Stimulated activated CD4-positive, alpha-beta T cell treated with anti-CD3 and anti-CD28 coated beads, Interleukin-1b, Interleukin-23, amount 100 ng/mL, for 4 hours (primary cell): ENCODE data around the gene NEDD4.
"Not testable (repeated sequence)": the region's sequence is repeated elsewhere in the genome, so short reads cannot be mapped to it uniquely, and the experiment has no call there.

Experiments
- DNase-seq, 2 donors: peaks; one replicate each; pipeline ENCODE4 v3.0.0-alpha.2; 2020; ENCODE audit warnings: low read depth in 2 of 2

NEDD4 gene

DNA sequence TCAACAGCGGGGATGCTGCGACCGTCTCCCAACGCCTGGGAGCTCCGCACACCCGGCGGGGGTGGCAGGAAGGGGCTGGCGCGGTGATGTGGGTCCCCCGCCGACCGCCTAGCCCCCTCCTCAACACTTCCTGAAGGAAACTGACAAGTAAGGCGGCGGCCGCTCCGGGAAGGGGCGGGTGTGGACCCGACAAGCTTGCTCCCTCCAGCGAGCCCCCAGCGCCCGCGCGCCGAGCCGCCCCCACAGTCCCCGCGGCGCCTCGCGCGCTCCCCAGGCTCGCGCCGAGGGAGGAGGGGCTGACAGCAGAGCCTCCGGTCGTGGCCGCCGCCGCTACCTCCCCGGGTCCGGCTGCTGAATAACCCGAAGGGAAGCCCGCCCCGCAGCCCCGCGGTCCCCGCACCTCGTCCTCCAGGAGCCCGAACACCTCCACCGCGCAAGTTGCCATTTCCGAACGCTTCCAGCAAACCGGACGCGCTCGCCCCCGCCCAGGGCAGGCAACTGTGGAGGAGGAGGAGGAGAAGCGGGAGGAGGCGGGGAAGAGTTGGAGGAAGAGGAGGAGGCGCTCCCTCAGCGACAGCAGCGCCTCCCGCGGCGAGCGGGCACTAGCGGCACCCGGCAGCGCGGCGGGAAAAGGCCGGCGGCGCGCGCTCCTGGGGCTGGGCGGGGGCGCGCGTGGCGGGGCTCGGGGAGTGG is at the start of gene NEDD4:
Gene NEDD4 (minus strand): TSS at position 502 of the 693 bp plus-strand sequence. CDS start 57 bp downstream, at position 445.
- peak; percentile 64 to 66 for DNase-seq

- DNase-seq, result no peak
Observed at GRCh38 chr15:56042498-56042897, 49.1 kb upstream of the NEDD4 start.

DNA sequence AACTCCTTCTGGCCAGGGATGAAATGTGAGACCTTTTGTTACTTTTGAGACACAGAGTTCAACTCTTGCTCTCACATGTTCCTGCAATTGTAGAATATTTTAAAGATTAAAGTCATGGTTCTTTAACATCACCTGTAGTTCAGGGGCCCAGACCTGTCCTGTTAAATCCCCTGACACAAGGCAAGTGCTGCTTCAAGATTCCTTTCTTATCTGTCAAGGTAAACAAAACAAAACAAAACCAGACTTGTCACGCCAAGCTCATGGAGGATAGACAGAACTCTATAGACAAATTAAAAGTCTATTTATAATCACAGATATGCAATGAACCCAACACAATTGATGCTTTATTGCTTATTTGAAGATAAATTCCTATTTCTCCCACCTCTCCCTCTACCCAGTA is 48.6 kb upstream of the NEDD4 start:
- DNase-seq, result no peak

GRCh38 chr15:56040081-56041035 is 46.9 kb upstream of the NEDD4 start:
- no peak for DNase-seq

DNA sequence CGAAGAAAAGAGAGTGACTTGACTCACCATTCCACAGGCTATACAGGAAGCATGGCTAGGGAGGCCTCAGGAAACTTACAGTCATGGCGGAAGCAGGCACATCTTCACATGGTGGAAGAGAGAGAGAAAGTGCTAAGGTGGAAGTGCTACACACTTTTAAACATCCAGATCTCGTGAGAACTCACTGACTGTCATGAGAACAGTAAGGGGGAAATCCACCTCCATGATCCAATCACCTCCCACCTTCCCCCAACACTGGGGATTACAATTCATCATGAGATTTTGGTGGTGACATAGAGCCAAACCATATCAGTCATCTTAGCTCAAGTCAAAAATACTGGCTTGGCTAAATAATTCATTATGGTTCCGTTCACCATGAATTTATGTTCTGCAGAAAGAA is 45.3 kb upstream of the NEDD4 start:
- DNase-seq, result no peak

DNA sequence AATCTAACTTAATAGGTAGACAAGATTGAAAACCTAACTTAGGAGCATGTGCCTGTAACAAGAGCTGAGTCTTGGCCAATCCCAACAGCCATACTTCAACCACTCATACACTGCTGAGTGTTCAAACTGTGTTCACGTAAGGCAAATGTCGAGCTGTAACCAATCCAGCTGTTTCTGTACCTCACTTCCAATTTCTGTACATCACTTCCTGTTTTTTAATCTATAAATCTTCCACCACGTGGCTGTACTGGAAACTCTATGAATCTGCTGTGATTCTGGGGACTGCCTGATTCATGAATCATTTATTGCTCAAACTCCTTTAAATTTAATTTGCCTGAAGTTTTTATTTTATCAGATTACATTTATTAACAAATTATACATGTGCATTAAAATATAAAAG is 44.6 kb upstream of the NEDD4 start:
- peak in 1 of 2 donors; percentile 6 for DNase-seq

GRCh38 chr15:56036546-56037067 is 43.2 kb upstream of the NEDD4 start:
- no peak for DNase-seq

GRCh38 chr15:56035166-56035565 is 41.8 kb upstream of the NEDD4 start:
- DNase-seq, result no peak

- DNase-seq, result no peak
Observed at GRCh38 chr15:56034514-56034913, 41.1 kb upstream of the NEDD4 start.

GRCh38 chr15:56032373-56032772 is 39.0 kb upstream of the NEDD4 start:
- no peak for DNase-seq

DNA sequence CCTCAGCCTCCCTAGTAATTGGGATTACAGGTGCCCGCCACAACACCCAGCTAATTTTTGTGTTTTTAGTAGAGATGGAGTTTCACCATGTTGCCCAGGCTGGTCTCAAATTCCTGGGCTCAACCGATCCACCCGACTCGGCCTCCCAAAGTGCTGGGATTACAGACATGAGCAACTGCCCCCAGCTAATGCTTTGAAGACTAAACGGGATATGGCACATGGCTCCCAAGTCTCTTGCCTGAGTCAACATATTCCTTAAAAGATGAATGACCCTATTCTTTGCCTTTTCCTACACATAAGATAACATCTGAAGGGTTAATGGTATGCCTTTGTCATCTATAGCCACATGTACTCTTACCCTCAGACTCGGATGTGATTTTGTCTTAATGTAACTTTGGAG is 38.4 kb upstream of the NEDD4 start:
- DNase-seq, result no peak

- DNase-seq, result no peak
Observed at GRCh38 chr15:56031402-56031801, 38.0 kb upstream of the NEDD4 start.

- DNase-seq, result no peak
Observed at GRCh38 chr15:56028430-56028829, 35.0 kb upstream of the NEDD4 start.

GRCh38 chr15:56023160-56023559 is 29.7 kb upstream of the NEDD4 start:
- not testable (repeated sequence) for DNase-seq

GRCh38 chr15:56019819-56020486 is 26.5 kb upstream of the NEDD4 start:
- DNase-seq, result no peak

GRCh38 chr15:56019060-56019793 is 25.8 kb upstream of the NEDD4 start:
- no peak for DNase-seq

- no peak for DNase-seq
Observed at GRCh38 chr15:56017920-56018319, 24.5 kb upstream of the NEDD4 start.

DNA sequence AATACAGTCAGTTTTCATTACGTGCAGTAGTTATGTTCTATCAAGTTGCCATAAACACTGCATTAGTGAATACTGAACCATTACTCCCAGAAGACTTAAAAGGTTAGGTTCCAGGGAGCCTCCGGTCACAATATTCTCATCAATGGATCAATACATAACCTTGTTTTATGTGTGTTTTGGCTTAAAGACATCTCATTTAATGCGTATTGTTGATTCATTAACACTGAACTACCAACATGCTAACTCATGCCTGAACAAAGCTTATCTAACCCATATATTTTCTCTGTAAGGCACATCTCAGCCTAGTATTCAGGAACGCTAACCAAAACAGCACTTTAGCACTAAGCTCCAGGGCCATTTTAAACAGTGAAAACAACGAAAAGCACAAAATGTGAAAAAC is 24.1 kb upstream of the NEDD4 start:
- DNase-seq, result no peak

GRCh38 chr15:56016281-56016680 is 22.9 kb upstream of the NEDD4 start:
- no peak for DNase-seq

GRCh38 chr15:56014677-56015076 is 21.3 kb upstream of the NEDD4 start:
- DNase-seq, result no peak

- DNase-seq, result peak in 1 of 2 donors; percentile 1
Observed at GRCh38 chr15:56007053-56007452, 13.6 kb upstream of the NEDD4 start.
